ENCODE results near the gene RER1.
A peak's percentile ranks its signal among the peaks of the same experiment; 100 is the strongest.

The RER1 gene

GRCh38 chr1:2353551-2354438 is 37.8 kb upstream of the RER1 start:
- no peak for DNase-seq (ENCODE audit: low read depth, low spot score)

- DNase-seq (ENCODE audit: low read depth, low spot score): no peak
These were observed 36.9 kb upstream of the RER1 start for GRCh38 chr1:2354511-2355372.

GRCh38 chr1:2355373-2356261 is 36.0 kb upstream of the RER1 start:
- no peak for DNase-seq (ENCODE audit: low read depth, low spot score)

- no peak for DNase-seq (ENCODE audit: low read depth, low spot score)
These were observed 35.2 kb upstream of the RER1 start for GRCh38 chr1:2356401-2356800.

- no peak for DNase-seq (ENCODE audit: low read depth, low spot score)
These were observed 34.5 kb upstream of the RER1 start for GRCh38 chr1:2356911-2357845.

- DNase-seq (ENCODE audit: low read depth, low spot score): no peak
These were observed 33.6 kb upstream of the RER1 start for GRCh38 chr1:2358072-2358471.

GRCh38 chr1:2358651-2359640 is 32.7 kb upstream of the RER1 start:
- DNase-seq (ENCODE audit: low read depth, low spot score): no peak

- DNase-seq (ENCODE audit: low read depth, low spot score): peak; percentile 37
These were observed 30.9 kb upstream of the RER1 start for GRCh38 chr1:2360588-2361364.

- DNase-seq (ENCODE audit: low read depth, low spot score): no peak
These were observed 27.7 kb upstream of the RER1 start for GRCh38 chr1:2363847-2364513.

GRCh38 chr1:2368053-2368744 is 23.4 kb upstream of the RER1 start:
- DNase-seq (ENCODE audit: low read depth, low spot score): no peak

GRCh38 chr1:2372551-2373490 is 18.8 kb upstream of the RER1 start:
- peak; percentile 42 for DNase-seq (ENCODE audit: low read depth, low spot score)

GRCh38 chr1:2373551-2374251 is 17.9 kb upstream of the RER1 start:
- DNase-seq (ENCODE audit: low read depth, low spot score): no peak

- no peak for DNase-seq (ENCODE audit: low read depth, low spot score)
These were observed 17.1 kb upstream of the RER1 start for GRCh38 chr1:2374252-2375155.

- DNase-seq (ENCODE audit: low read depth, low spot score): no peak
These were observed 16.3 kb upstream of the RER1 start for GRCh38 chr1:2375246-2375922.
